HS-5 (cell line): ENCODE measurements around the gene UQCR11.
A peak's percentile ranks its signal among the peaks of the same experiment; 100 is the strongest.

Experiments
- DNase-seq: peaks from one replicate; pipeline ENCODE4 v3.0.0-alpha.2; 2012; ENCODE audit warnings: low read depth

Gene UQCR11

DNA sequence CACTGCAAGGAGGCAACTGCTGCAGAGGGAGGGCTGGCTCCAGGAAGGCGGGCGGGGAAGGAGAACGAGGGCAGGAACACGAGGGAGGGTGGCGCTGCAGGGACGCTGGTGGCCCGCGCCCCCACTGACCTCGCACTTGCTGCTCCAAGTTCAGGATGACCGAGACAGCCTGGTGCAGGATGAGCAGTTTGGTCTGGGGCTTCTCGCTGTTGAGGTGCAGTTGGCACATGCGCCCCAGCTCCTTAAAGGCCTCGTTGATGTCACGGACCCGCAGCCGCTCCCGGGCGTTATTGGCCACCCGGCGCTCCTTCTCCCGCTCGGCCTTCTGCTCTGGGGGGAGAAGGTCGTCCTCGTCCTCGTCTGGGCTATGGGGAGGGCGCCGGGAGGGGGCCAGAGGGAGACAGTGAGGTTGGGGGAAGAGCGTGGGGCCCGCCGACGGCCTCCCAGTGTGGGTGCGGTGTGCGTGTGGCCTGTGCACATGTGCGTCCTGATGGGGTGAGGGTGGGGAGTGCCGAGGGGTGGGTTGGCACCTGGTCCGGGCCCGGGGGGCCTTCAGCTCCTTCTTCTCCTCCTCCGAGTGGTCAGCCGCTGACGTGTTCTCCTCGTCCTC is 10.0 kb upstream of the UQCR11 start:
- no peak for DNase-seq

- DNase-seq: no peak
These were observed 8.7 kb upstream of the UQCR11 start for GRCh38 chr19:1613808-1614570.

GRCh38 chr19:1613146-1613545 is 7.9 kb upstream of the UQCR11 start:
- no peak for DNase-seq

DNA sequence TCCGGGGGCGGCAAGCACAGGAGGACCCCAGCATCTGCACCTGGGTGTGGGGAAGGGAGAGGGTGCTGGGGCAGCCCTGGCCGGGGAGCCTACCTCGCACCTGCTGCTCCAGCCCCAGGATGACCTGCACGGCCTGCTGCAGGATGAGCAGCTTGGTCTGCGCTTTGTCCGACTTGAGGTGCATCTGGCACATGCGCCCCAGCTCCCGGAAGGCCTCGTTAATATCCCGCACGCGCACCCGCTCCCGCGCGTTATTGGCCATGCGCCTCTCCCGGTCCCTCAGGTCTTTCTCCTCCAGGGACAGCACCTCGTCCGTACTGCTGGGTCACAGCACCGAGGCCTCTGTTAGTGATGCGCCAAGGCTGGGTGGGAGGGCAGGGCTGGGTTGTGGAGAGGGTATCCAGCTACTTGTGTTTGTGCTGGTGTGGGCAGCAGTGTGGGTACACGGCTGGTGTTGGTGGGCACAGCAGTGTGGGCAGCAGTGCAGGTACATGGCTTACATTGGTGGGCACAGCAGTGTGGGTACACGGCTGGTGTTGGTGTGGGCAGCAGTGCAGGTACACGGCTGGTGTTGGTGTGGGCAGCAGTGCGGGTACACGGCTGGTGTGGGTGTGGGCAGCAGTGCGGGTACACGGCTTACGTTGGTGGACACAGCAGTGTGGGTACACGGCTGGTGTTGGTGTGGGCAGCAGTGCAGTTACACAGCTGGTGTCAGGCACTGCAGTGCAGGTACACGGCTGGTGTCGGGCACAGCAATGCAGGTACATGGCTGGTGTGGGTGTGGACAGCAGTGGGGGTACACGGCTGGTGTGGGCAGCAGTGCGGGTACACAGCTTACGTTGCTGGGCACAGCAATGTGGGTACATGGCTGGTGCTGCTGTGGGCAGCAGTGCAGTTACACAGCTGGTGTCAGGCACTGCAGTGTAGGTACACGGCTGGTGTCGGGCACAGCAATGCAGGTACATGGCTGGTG is 7.1 kb upstream of the UQCR11 start:
- DNase-seq: no peak

DNA sequence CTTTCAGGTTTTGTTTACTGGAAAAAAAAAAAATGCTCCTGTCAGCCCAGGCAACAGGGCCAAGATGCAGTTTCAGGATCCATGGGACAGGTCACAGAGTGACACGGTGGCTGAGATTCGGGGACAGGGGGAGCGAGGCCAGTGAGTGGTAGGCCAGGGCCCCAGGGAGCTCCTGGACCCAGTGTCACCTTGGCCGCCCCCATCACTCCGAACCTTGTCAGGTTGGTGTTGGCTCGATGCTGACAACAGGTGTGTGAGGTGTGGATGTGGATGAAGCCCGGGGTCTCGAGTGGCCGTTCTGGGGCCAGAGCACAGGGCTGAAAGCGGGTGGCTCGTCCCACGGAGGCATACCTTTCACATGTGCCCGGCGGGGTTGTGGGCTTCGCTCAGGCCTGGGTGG is 6.1 kb upstream of the UQCR11 start:
- DNase-seq: no peak

- DNase-seq: no peak
These were observed 5.3 kb upstream of the UQCR11 start for GRCh38 chr19:1610579-1610978.

DNA sequence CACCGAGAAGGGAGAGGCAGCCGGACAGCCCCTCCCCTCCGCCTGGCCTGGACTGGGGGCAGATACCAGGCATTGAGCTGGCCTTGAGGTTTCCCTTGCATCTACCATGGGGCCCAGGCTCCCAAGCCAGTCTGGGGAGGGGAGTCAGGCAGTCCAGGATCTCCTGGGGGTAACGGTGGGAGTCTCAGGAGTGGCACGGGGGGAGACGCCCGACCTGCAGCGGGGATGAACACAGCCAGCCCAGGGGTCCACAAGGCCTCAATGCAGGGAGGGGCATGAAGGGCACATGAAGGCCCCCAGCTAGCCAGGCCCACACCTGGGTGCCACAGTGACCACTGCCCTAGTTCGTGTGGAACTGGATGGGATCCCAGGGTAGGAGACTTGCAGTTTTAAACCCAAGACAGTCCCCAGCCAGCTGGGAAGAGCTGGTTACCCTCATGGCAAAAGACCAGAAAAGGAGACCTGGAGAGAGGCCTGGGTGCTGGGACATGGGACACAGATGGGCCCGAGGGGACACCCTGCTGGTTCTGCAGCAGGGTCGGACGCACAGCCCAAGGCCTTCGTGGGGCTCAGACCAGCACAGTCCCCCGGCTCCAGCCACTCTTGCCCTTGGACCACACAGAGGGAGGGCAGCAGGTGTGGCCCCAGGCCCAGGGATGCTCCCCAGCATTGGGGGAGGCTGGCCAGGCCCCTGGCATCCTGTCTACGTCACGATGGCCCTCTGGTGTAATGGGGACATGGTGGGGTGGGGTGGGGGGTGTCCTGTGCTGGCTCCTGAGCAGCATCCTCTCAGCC is 4.6 kb upstream of the UQCR11 start:
- DNase-seq: no peak

GRCh38 chr19:1609103-1609396 is 3.8 kb upstream of the UQCR11 start:
- no peak for DNase-seq

DNA sequence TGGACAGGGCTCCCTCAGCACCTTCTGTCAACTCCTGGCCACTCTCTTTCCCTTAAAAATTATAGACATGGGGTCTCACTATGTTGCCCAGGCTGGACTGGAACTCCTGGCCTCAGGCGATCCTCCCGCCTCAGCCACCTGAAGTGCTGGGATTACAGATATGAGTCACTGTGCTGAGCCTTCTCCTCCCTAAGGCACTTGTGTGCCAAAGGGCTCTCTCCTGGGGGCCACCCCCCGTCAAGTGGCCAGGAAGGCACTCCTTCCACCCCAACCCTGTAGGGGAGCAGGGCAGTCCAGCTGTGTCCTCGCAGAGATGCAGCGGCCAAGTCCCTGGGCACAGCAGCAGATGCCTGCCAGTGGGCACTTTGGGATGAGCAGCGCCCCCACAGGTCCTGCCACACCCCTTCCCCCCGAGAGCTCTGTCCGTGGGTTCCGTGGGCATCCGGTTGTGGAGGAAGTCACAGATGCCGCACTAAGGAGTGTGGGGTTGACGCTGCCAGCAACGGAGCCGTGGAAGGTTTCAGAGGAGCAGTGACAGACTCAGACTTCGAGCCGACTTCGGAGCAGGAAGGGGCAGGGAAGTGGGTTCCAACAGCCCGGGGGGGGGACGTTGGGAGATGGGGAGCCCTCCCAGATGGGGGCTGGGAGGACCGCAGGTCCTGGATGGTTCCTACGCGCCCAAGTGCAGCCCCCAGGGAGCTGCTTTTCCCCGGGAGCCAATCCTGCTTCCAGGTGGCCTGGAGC is 3.3 kb upstream of the UQCR11 start:
- DNase-seq: no peak

DNA sequence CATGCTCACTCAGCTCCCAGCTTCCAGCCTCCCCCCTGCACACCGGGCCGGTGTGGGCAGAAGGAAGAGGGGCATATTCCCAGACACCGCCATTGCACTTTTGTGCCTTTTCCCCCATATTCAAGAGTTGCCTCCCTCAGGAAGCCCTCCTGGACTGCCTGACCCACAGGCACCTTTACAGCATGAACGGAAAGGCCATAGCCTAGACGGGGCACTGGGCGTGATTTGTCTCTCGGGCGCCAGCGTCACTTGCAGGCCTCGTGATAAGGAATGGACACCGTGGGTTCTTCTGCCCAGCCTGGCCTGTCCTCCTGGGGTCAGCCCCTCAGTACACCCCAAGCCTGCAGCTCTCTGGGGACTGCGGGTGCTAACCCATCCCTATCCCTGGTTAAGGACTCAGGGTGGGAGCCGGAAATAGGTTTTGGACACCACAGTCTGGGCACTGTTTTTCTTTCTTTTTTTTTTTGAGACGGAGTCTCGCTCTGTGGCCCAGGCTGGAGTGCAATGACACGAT is 933 bp upstream of the UQCR11 start:
- DNase-seq: no peak

- DNase-seq: no peak
These were observed 3.1 kb downstream of the UQCR11 start for GRCh38 chr19:1602091-1602707.

DNA sequence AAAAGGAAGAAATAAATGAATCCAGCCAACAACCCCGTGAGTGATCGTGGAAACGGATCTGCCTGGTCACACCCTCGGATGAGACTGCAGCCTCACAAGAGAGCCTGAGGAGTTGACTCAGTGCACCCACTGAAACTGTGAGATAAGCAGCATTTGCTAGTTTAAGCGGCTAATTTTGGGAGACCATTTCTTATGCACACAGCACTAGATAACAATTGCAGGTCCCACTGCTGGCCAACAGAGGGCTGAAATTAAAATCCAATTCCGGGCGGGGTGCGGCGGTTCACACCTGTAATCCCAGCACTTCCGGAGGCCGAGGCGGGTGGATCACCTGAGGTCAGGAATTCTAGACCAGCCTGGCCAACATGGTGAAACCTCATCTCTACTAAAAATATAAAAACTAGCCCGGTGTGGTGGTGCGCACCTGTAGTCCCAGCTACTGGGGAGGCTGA is 3.6 kb downstream of the UQCR11 start:
- DNase-seq: no peak

GRCh38 chr19:1599460-1599846 is 5.8 kb downstream of the UQCR11 start:
- DNase-seq: no peak

DNA sequence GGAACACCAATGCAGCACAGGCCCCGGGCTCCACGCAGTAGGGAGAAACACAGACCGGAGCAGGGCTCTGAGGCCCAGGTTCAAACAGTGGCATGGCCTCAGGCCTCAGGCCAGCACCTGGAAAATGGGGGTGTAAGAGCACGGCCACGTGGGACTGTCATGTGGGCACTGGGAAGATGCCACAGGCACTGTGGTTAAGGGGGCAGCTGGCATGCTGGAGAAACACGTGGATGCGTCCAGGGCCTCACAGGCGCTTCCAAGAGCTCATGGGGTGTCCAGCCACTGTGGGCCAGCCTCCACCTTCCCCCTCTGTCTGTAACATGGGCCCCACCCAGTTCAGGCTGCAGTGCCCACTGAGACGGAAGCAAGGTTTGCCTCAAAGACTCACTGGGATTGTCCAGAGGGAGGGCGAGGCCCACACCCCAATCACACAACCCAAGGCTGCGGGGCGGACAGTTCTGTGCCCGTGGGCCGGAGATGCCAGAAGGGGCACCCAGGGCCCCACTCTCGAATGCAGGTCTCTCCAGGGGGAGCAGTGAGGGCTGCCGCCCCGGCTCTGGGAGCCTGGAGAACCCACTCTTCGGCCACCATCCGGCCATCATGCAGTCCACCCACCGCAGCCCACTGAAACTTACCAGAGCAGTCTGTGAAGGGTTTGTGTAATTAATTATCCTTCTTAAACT is 6.3 kb downstream of the UQCR11 start:
- no peak for DNase-seq

GRCh38 chr19:1593501-1593772 is 11.8 kb downstream of the UQCR11 start:
- no peak for DNase-seq

DNA sequence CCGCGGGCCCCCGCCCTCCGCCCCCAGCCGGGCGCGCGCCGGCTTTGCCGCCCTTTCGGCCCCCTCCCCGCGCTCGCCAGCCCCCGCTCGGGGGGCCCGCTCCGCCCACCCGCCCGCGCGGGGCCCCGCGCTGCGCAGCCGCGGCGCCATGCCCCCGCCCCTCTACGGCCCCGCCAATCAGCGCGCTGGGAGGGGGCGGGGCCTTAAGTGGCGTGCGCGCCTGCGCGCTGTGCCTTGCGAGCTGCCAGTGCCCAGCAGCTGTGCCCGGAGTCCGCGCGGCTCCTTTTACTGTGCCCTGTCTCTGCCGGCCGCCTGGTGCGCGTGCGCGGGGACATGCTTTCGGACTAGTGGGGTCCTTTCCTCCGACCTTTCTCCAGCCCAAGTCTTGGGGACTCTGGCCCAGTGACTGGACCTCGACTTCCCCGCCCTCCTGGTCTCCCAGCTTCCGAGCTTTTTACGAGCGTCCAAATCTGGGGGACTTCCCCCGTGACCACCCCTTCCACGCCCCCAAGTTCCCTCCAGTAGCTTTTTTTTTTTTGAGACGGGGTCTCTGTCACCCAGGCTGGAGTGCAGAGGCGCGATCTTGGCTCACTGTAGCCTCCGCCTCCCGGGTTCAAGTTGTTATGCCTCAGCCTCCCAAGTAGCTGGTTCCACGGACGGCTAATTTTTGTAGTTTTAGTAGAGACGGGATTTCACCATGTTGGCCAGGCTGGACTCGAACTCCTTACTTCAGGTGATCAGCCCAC is 12.3 kb downstream of the UQCR11 start, which contains the start of gene MBD3:
Gene MBD3, minus strand, starts transcription at position 111 of the 746 bp plus-strand sequence. CDS start 234 bp downstream, outside the sequence.
- peak; percentile 32 for DNase-seq

- DNase-seq: no peak
These were observed 13.1 kb downstream of the UQCR11 start for GRCh38 chr19:1592024-1592754.

- no peak for DNase-seq
These were observed 13.7 kb downstream of the UQCR11 start for GRCh38 chr19:1591421-1592023.
